T-helper 9 cell (primary cell): ENCODE results near the gene OXER1.

Experiments
- DNase-seq: peaks from one replicate; pipeline ENCODE4 v3.0.0-alpha.2; 2020
- total RNA-seq, 2 donors: gene quantifications; one replicate each; lab custom pipeline; 2026; lab: John Stamatoyannopoulos, UW

OXER1 gene, protein sequence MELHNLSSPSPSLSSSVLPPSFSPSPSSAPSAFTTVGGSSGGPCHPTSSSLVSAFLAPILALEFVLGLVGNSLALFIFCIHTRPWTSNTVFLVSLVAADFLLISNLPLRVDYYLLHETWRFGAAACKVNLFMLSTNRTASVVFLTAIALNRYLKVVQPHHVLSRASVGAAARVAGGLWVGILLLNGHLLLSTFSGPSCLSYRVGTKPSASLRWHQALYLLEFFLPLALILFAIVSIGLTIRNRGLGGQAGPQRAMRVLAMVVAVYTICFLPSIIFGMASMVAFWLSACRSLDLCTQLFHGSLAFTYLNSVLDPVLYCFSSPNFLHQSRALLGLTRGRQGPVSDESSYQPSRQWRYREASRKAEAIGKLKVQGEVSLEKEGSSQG
- 0 reads per million in 2 donors for total RNA-seq

DNA sequence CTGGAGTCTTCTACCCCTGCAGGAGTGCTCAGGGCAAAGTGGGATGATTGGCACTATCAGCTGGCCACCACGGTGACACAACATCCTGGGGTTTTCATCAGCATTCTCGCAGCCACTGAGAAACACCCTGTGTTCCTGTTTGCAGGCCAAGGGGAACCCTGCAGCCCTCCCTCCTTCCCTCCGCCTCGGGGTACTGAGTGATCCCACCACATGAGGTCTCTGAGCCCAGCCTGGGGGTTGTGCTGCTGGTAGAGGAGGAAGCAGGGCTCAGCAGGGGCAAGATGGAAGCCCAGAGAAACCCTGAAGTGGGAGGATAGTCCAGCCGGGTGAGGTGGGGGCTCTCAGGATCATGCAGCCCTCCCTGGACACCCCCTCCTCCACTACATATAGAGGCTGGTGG, at the start of gene OXER1:
Gene OXER1 (minus strand): TSS at position 40 of the 400 bp plus-strand sequence. CDS start 73 bp downstream, outside the sequence.
- DNase-seq, result no peak

DNA sequence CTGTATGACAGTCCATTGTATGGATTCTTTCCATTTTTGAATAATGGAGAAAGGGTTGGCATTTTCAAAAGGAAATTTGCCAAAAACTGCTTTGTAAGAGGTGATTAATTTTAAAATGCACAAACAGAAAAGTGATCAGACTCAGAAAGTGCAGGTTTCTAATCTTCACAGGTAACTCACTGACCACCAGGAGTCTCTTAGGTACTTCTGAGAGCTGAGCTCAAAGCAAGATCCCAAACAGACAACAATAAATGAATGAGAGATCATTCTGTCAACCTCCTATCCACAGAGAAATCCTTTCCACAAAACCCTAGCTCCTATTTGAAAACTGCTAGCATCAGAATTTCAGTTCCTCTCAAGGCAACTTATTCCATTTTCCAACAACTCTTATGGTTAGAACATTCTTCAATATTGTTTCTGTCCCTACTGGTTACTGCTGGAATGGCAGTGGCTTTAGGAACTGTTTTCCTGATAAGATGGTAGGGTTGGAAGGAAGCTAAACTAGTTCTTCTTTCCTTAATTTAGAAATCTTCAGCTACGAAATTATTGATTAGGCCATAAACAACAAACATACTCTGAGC, 49.1 kb upstream of the OXER1 start:
- no peak for DNase-seq

DNA sequence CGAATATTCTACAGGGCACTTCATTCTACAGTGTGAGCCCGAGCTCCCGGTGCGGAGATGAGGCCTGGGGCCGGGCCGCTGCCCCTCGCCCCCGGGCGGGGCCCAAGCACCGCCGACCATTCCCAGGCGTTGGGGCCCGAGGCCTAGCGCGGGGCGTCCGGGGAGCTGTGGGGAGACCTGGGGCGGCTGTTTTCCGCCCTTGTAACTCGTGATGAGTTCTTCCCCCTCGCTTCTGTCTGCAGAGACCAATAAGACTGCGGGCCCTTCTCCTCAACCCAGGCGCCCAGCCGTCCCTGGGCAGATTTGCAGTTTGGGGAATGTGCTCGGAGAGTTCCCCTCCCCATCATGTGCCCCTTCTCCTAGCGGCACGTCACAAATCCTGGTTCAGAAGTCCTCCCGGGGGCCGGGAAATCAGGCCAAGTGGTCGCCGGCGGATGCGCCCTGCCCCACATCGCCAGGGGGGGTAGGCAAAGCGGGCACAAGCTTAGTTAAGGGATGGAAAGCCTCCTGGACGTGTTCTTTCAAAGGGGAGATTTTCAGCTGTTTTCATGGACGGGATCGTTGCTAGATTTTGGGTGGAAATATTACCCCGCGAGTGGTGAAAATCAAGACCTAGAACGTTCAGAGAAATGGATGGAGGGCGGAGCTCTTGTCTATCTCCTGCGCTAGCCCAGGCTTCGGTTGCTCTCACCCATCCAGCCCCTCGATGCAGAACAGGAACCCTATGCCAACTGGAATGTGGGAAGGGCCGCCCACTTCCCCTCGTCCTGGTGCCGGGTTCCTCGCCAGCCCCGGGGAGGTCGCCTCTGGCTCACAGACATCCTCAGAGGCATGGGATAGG, 47.3 kb upstream of the OXER1 start:
- peak; percentile 29 for DNase-seq

DNA sequence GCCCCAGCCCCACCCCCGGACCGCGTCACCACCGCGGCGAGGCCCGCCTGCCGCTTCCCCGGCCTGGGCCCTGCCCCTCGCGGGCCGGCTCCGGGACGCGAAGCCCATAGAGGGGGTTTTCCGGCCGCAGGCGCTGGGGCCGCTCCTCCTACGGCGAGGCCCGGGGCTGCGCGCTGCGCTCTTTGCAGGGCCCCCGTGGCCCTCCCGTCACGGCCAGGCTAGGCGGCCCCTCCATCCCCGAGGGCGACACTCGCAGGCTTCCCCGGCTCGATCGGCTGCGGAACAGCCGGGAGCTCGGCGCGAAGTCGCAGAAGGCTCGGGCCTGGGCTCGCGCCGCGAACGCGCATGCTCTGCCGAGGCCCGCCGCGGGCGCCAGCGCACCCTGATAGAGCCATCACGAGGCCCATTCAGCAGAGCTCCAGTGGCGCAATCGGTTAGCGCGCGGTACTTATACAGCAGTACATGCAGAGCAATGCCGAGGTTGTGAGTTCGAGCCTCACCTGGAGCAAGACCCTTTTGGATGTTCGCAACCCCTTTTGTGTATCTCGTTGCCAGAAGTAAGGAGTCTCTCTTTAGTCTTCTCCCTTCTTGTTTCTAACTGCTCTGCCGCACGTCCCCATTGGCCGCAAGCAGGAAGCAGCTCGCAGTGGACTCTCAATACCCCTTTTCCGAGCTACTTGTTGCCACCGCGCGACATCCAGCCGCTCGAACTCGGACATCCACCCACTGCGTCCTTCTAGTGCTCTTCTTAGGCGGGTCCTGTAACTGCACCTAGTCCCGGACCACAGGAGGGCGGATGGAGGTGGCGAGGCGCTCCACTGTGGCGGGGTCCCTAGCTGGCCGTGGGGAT, 46.4 kb upstream of the OXER1 start:
- peak; percentile 91 for DNase-seq

DNA sequence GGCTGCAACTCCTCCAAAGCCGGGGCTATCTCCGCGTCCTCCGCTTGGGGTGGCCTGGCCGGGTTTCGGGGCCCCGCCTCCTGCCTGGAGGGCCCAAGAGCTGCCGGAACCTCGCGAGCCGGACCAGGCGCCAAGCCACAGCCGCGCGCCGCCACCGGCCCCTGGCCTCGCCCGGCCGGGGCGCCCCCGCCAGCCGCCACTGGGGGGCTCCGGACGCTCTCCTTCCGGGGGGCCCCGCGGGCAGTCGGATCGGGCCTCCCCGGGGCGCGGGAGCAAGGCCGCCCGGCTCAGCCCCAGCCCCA, 45.8 kb upstream of the OXER1 start:
- peak; percentile 54 for DNase-seq

DNA sequence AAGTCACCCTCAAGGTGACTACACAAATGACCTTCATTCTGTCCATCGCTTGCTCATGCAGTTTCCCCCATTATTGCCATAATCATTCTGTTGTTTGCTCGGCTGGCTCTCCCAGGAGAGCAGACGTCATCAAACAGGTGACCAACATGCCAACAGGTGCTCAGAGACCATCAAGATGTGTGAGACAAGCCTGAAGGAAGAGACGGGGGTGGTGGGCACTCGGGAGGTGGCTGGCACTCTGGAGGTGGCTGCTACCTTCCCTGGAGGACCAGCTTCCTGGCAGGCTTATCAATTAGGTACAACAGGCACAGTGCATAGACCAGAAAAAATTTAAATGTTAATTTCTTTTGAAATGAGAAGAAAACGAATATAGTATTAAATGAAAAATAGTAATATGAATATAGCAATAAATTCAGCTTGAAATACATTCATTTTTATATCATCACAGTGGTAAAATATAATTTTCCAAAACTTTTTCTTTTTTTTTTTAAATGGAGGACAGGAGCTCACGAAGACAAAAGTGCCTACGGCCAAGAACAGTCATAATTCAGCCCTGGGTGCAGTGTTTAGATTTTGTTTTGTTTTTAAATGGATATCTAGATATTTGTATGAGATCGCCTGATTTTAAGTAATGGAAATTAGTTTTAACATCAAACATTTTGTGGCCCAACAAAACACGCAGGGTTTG, 45.3 kb upstream of the OXER1 start:
- no peak for DNase-seq

DNA sequence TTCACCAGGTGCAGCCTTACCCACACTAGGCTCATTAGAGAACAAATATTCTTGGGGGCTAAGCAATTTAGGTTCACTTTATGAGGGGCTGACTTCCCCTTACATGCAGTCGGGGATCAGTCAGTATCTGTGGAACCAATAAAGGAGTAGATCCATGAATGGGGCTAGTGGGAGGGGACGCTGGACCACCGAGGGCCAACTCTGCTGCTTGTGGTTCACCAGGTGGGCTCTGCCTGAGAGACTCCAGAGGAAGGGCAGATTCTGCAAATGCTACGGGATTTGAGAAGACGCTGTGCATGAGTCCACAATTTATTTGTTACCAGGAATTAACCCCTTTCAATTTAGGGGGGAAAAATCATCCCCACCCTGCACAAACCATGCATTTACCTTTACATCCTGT, 44.4 kb upstream of the OXER1 start:
- no peak for DNase-seq

DNA sequence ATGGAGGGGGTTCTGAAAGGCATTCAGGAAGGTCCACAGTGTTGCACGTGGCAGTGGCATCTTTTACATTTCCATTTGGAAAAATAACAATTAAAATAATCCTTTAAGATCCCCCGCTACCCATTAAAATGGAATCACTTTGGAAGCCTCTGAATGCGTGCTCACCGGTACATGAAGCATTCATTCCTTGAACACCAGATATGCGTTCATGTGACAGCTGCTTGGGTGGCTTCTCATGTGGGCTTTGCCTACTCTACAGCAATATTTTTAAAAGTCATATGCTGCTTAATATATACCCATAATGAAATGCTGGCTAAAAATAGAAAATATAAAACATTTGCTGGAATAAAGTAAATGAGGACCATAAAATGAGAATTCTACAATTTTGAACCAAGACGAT, 42.9 kb upstream of the OXER1 start:
- DNase-seq, result no peak

DNA sequence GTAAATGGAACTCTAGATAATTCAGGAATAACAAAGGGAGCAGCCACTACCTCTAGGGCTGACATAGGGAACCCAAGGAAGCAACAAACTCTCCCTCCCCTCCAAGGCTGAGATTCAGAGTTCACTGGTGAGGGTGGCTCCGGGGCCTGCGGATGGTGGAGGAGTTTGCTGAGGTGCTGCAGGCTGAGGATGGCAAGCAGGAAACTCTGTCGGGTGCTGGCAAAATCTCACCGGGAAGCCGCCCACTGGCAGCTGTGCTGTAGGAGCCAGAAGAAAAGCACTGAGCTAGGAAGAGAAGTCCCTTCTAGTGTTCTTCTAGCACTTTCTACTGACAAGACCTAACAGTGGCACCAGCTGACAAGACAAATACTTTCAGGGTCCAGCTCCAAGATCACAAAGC, 41.0 kb upstream of the OXER1 start:
- no peak for DNase-seq

DNA sequence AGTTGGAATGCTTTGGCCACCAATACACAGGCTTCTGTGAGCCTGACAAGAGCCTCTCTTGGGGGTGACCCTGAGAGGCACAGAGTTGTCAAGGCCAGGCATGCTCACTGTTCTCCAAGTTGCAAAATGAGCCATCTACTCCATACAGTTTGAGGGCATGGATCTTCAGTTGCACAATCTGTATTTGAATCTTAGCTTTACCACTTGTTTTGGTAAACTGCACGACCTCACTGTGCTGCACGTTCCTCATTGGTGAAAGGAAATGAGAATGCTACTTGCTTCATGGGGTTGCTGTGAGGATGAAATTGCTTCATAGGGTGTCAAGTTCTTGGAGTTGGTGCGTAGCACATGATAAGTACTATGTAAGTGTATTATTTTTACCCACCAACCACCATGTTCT, 40.4 kb upstream of the OXER1 start:
- no peak for DNase-seq

DNA sequence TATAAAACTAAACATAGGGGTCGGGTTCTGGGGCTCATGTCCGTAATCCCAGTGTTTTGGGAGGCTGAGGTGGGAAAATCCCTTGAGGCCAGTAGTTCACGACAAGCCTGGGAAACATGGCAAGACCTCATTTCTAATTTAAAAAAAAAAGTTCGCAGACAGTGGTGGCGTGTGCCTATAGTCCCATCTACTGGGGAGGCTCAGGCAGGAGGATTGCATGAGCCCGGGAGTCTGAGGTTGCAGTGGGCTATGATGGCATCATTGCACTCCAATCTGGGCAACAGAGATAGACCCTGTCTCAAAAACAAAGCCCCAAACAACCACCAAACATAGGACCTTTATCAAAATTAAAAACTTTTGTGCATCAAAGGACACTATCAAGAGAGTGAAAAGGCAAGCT, 38.2 kb upstream of the OXER1 start:
- no peak for DNase-seq

DNA sequence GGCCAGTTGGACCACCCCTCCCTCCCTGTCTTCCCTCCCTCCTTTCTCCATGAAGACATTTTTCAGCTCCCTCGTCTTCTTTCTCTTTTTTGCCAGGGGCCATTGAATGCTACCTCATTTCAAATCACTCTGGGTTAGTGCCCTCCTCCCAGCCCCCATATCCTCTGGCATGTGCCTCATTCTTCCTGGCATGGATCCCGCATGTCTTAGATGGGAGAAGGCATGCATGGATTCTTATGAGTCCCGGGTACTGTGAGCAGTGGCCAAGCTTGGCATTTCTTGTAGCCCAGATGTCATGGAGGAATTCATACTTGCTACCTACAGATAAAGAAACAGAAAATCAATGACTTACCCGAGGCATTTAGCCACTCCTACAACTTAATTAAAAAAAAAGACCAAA, 37.4 kb upstream of the OXER1 start:
- no peak for DNase-seq

DNA sequence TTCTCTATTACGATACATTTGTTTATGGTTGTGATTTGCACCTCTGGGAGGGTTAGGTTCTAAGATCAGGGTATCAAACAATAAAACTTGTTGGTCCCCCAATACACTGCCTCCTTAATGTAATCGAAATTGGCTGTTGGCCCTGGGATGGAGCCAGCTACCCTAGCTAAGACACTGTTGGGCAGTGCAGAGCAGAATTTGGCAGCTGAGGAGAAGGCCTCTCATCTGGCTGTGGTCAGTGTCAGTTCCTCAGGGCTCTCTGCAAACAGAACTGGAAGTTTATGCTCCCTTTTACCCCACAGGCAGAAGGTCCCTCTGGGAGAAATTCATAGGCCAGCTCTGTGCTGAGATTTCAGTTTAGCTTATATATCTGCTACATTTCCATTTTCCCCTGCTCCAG, 37.0 kb upstream of the OXER1 start:
- no peak for DNase-seq

DNA sequence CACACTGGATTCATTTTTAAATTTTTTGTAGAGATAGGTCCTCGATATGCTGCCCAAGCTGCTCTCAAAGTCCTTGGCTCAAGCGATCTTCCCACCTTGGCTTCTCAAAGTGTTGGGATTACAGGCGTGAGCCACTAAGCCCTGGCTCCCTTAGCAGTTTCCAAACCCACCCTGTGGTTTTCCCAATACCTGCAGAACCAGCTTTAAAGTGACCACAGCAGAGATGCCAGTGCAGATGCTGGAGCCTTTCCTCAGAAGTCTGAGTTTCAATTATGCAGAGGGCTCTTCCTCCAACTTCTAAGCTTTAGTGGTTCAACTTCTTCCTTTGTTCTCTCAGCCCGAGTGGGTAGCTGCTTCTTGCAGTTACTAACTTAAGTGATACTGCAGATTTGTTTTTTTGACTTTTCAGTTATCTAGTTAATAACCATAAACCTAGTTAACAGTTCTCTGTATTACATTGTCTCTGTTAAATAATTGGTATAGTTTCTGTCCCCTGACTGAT, 36.6 kb upstream of the OXER1 start:
- no peak for DNase-seq

DNA sequence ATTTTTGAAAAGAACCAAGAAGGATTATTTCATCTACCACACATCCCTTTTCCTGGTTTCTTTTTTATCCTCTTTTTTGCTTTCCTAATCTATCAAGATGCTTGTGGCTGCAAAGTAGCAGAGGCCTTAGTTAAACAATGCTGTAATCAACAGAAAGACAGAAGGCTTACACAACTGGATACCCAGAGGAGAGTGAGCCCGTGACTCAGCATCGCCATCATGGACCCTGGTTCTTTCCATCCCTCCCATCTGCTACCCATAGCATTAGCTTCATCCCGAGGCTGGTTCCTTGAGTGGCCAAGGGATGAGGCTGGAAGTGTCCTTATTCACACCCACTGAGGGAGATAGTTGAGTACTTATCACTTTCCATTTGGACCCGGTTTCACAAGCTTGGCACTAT, 35.9 kb upstream of the OXER1 start:
- DNase-seq, result no peak

DNA sequence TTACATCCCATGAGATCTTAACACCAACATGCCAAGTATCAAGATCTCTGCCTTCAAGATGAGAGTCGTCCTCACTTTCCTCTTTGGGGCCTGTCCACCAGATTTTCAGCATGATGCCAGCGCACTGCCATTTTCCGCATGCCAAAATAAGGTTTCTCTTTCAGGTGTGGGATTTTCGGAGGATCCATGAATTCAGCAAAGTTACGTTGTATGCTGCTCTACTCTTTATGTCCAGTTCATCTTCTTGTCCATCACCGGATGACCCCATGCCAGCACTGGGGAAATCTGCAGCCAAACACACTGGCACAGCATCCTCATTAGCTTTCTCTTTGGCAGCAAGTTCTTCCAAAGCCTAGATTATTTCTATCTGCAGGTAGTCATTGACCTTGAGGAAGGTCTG, 33.3 kb upstream of the OXER1 start:
- no peak for DNase-seq

DNA sequence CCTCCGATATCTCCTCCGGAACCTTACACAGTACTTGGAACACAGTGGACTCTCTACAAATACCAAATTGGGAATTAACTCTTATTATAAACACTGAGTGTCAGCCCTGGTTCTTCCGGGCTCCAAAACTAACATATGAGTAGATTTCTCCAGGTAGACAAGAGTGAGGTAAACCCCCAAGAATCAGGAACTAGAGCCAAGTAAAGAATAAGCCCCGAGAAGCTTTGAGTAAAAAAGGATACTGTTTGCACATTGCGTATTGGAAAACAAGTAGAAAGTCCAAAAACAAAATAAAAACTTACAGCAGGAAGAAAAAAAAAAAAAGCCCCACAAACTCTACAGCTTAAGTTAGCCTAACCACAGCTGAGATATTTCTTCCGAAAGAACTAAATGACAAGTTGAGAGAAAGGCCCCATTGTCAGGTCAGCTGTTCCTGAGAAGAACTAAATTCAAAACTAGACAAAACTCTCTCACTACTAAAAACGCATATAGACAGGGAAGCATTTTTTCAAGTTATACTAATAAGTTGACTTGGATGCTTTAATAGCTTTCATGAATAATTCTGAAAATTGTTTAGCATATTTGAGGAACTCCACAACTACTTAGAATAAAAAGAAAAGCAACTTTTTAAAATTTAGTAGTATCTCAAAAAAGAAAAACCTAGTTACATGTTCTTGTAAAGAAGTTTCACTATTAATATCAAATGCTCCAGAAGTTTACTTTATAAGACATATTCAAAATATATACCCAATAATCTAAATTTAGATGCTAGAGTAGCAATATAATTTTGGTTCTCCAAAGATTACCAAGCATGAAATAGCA, 32.7 kb upstream of the OXER1 start:
- no peak for DNase-seq

DNA sequence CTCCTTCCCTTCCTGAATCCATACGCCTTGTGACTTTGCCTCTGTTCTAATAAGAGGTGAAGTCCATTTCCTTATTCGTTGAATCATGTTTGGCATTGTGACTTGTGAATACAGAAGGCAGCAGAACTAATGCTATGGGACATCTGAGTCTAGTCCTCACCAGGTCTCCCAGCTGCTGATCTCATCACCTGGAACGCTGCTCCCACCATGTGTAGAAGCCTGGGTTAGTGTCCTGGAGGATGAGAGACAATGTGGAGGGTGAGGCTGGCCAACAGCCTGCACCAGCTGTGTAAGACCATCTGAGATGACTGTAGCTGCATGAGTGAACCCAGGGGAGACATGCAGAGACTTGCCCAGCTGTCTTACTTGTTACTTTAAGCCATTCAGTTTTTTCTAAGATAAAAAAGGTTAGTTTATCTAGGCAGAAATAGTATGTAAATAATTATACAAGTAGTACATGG, 31.9 kb upstream of the OXER1 start:
- DNase-seq, result no peak

DNA sequence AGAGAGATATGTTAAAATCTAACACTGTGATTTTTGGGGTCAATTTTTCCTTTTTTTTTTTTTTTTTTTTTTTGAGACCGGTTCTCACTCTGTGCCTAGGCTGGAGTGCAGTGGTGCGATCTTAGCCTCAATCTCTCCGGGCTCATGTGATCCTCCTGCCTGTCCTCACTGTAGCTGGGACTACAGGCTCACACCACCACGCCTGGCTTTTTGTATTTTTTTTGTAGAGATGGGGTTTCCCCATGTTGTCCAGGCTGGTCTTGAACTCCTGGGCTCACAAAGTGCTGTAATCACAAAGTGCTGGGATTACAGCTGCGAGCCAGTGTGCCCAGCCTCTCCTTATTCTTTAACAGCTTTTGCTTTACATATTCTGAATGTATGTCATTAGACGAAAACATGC, 31.3 kb upstream of the OXER1 start:
- no peak for DNase-seq

DNA sequence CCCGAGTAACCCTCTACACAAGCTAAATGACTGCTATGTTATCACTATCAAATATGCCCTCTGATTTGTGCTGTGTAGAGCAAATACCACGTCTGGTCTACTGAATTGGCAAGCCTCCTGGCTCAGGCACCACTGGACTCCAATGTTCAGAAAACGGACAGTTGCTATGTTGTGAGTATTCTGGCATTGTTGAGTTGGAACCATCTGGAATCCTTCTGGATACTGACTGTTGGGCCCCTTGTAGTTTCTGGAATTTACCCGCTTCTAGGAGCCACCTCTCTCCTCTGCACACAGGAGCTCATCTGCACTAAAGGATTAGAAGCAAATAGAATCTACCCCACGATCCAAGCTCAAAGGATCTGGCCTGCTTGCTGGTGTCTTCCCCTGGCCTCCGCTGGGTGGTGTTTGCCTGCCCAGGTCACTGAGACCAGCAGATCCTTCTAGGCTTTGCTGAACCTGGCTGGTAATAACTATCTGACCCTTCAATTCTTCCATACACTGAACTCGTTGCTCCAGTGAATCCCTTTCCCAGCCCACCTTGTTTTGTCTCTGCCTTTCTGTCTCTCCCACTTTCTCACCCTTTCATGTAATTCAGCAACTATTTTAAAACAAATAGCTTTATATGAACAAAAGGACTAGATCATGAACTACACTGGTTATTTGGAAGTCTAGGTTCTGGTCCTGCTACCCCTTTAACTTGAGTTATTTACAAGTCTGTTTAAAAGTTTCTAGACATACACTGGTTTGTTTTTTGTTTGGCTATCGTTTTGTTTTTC, 30.5 kb upstream of the OXER1 start:
- no peak for DNase-seq
